ENCODE measurements around the gene SPARC. TPM values are rescaled to one million over a fixed set of nuclear protein-coding genes. Genes with fewer than 3 reads are reported as not detected.
A peak's percentile ranks its signal among the peaks of the same experiment; 100 is the strongest.

The SPARC gene
- polyA plus RNA-seq, 1 donor (not counting 4 experiments of a cell fraction or from before 2014, with no cell fraction given), result 397 TPM

GRCh38 chr5:151648089-151648488 lies 38.6 kb downstream of the SPARC start:
- Histone ChIP-seq H3K79me2 (ENCODE audit: control insufficient read depth, insufficient read depth, low read length) (no peaks in the 10 kb centered on the region), H3K4me3 (ENCODE audit: control insufficient read depth in 2 of 3, extremely low read depth in 1 of 3, insufficient read depth in 2 of 3, low read depth in 1 of 3, low read length in 3 of 3) (no peak overlapping the region), H3K4me1 (ENCODE audit: control insufficient read depth, extremely low read depth, insufficient read depth, low read length) (peaks cover 33% of the 10 kb centered on the region), H3K9me1 (ENCODE audit: control insufficient read depth, extremely low read depth, insufficient read depth, low read length) (no peaks in the 10 kb centered on the region), H3K27ac (ENCODE audit: control insufficient read depth, insufficient read depth, low read length) (peak overlapping the region; percentile 22), H3K4me2 (ENCODE audit: control insufficient read depth, extremely low read depth, insufficient read depth, low read depth, low read length) (no peak overlapping the region), H3K36me3 (ENCODE audit: control insufficient read depth in 2 of 2, extremely low read depth in 1 of 2, insufficient read depth in 2 of 2, low read length in 2 of 2) (no peaks in the 10 kb centered on the region), H3K27me3 (ENCODE audit: control insufficient read depth, extremely low read depth, insufficient read depth, low read length) (no peaks in the 10 kb centered on the region), H2AFZ (ENCODE audit: control insufficient read depth, low read length) (no peak overlapping the region), H3K9me3 (ENCODE audit: control insufficient read depth, low read depth, low read length) (no peaks in the 10 kb centered on the region), H4K20me1 (ENCODE audit: control insufficient read depth, extremely low read depth, insufficient read depth, low read length) (no peaks in the 10 kb centered on the region), H3K9ac (ENCODE audit: control insufficient read depth, extremely low read depth, insufficient read depth, low read length) (no peak overlapping the region)
- TF ChIP-seq EZH2 (IDR thresholded peaks at IDR 0.05; ENCODE audit: low read length), result no peak
- no peak for TF ChIP-seq CTCF (optimal IDR thresholded peaks at IDR 0.05 in 1 of 3, IDR thresholded peaks at IDR 0.05 in 1 of 3, conservative IDR thresholded peaks at IDR 0.05 in 1 of 3; ENCODE audit: extremely low read depth in 1 of 3, insufficient read depth in 2 of 3, low read length in 3 of 3)
- dilution Hi-C loops (cut with MboI; ENCODE audit: extremely low pct_ligation_motif_present, low sequenced_read_pairs), result no loop called here
- DNase-seq (ENCODE audit: low read depth, low spot score), result no peak
- peak; percentile 36 for FAIRE-seq

GRCh38 chr5:151647320-151647861 lies 39.3 kb downstream of the SPARC start:
- peak overlapping the region; percentile 30 for H3K9ac ChIP-seq (ENCODE audit: control insufficient read depth, extremely low read depth, insufficient read depth, low read length)
- H3K9me1 ChIP-seq (ENCODE audit: control insufficient read depth, extremely low read depth, insufficient read depth, low read length), result no peaks in the 10 kb centered on the region
- FAIRE-seq, result peak; percentile 66
- H2AFZ ChIP-seq (ENCODE audit: control insufficient read depth, low read length), result peak overlapping the region; percentile 18
- H3K27me3 ChIP-seq (ENCODE audit: control insufficient read depth, extremely low read depth, insufficient read depth, low read length), result no peaks in the 10 kb centered on the region
- no peaks in the 10 kb centered on the region for H4K20me1 ChIP-seq (ENCODE audit: control insufficient read depth, extremely low read depth, insufficient read depth, low read length)
- H3K9me3 ChIP-seq (ENCODE audit: control insufficient read depth, low read depth, low read length), result no peaks in the 10 kb centered on the region
- TF ChIP-seq EZH2 (IDR thresholded peaks at IDR 0.05; ENCODE audit: low read length) (no peak), CTCF (optimal IDR thresholded peaks at IDR 0.05 in 1 of 3, IDR thresholded peaks at IDR 0.05 in 1 of 3, conservative IDR thresholded peaks at IDR 0.05 in 1 of 3; ENCODE audit: extremely low read depth in 1 of 3, insufficient read depth in 2 of 3, low read length in 3 of 3) (no peak)
- no peaks in the 10 kb centered on the region for H3K79me2 ChIP-seq (ENCODE audit: control insufficient read depth, insufficient read depth, low read length)
- no peak for DNase-seq (ENCODE audit: low read depth, low spot score)
- H3K27ac ChIP-seq (ENCODE audit: control insufficient read depth, insufficient read depth, low read length), result peak overlapping the region; percentile 83
- peak overlapping the region; percentile 36 for H3K4me2 ChIP-seq (ENCODE audit: control insufficient read depth, extremely low read depth, insufficient read depth, low read depth, low read length)
- peaks cover 33% of the 10 kb centered on the region for H3K4me1 ChIP-seq (ENCODE audit: control insufficient read depth, extremely low read depth, insufficient read depth, low read length)
- H3K36me3 ChIP-seq (ENCODE audit: control insufficient read depth in 2 of 2, extremely low read depth in 1 of 2, insufficient read depth in 2 of 2, low read length in 2 of 2), result no peaks in the 10 kb centered on the region
- dilution Hi-C loops (cut with MboI; ENCODE audit: extremely low pct_ligation_motif_present, low sequenced_read_pairs), result no loop called here
- no peak overlapping the region for H3K4me3 ChIP-seq (ENCODE audit: control insufficient read depth in 2 of 3, extremely low read depth in 1 of 3, insufficient read depth in 2 of 3, low read depth in 1 of 3, low read length in 3 of 3)

All from keratinocyte (primary cell).